H1 (cell line): ENCODE measurements around the gene PROKR1. TPM values are rescaled to one million over a fixed set of nuclear protein-coding genes. Genes with fewer than 3 reads are reported as not detected.

ENCODE experiments used
- CBX8 ChIP-seq: fragments of 300-800, 300-1000 bp; sonication (generic); IDR thresholded peaks from 2 replicates; pipeline ENCODE4 v1.7.1; 2016; ENCODE audit warnings: low read depth, low read length, borderline replicate concordance
- CHD7 ChIP-seq: fragments of 300-600 bp; sonication (generic); IDR thresholded peaks from 2 replicates; pipeline ENCODE4 v1.7.1; 2012; ENCODE audit warnings: low read length, moderate library complexity, mild to moderate bottlenecking, inconsistent platforms; ENCODE audit not compliant: insufficient replicate concordance
- CTBP2 ChIP-seq: IDR thresholded peaks from 2 replicates; pipeline ENCODE4 v1.7.0; 2011; ENCODE audit warnings: borderline replicate concordance, mild to moderate bottlenecking, moderate library complexity, mixed read lengths, low read length; ENCODE audit not compliant: insufficient read depth, insufficient read length
- EZH2 ChIP-seq: fragments of 200-600 bp; sonication (generic); IDR thresholded peaks from 2 replicates; pipeline ENCODE4 v1.7.1; 2012; ENCODE audit warnings: low read depth, mild to moderate bottlenecking, moderate library complexity, low read length, inconsistent platforms; ENCODE audit not compliant: severe bottlenecking
- RXRA ChIP-seq: IDR thresholded peaks from 2 replicates; pipeline ENCODE4 v1.6.1; 2011; ENCODE audit warnings: low read depth, mild to moderate bottlenecking, low read length, moderate library complexity; ENCODE audit not compliant: insufficient read depth
- SIX5 ChIP-seq: IDR thresholded peaks from 2 replicates; pipeline ENCODE4 v1.6.1; 2011; ENCODE audit warnings: mild to moderate bottlenecking, low read depth, low read length
- polyA plus RNA-seq, 7 experiments: library from polyadenylated mRNA; depleted of rRNA in 3 of 7; stranded (reverse) in 5 of 7; unstranded in 2 of 7; fragments of >200 nt in 5 of 7; fragments of 200-250 nt in 2 of 7; gene quantifications; 1 replicate in 5 of 7; 2 replicates in 1 of 7; 4 replicates in 1 of 7; pipeline versions ENCODE4 v1.2.1 to v1.2.3, GENCODE V29; 2011 to 2013; ENCODE audit warnings: missing spikeins in 2 of 7, mixed read lengths in 2 of 7
- total RNA-seq: library from RNA; stranded (reverse); fragmentation: NEBNext Ultra II Directional; extraction: Animal tissue kit (Norgen Biotek cat#: 25700); gene quantifications from 2 replicates; pipeline ENCODE4 v1.2.1, GENCODE V29; 2021

Gene PROKR1
- total and polyA plus RNA-seq, 2 of the 8 experiments (the other 6 are each of a cell fraction or from before 2014, with no cell fraction given) = 1.8 to 3.9 TPM

- TF ChIP-seq CHD7 (no peak), SIX5 (no peak), RXRA (no peak), CTBP2 (no peak), CBX8 (no peak), EZH2 (no peak)
Measured at GRCh38 chr2:68623820-68624219, 19.6 kb upstream of the PROKR1 start (continued).
